Right lobe of liver (tissue), 4 donors: ENCODE results near the gene YWHAB.

Experiments
- POLR2A ChIP-seq: fragments of 450-650 bp; IDR thresholded peaks from one replicate; pipeline ENCODE4 v1.6.1; 2017; ENCODE audit warnings: antibody characterized with exemption, mild to moderate bottlenecking
- TF ChIP-seq, protein P1 (sequence below), 4 donors: fragments of 200-600 bp in 3 of 4; fragments of 450-650 bp in 1 of 4; IDR thresholded peaks; one replicate each; pipeline versions ENCODE4 v1.5.1 to v1.8.0; 2016 to 2022; ENCODE audit warnings: antibody characterized with exemption in 4 of 4, mild to moderate bottlenecking in 2 of 4
- donor health status: DM: no; HTN: no; CAD: no.
- donor health status: DM: no; HTN: no; CAD: no.
- donor health status: DM: no; HTN: yes; CAD: no.

DNA sequence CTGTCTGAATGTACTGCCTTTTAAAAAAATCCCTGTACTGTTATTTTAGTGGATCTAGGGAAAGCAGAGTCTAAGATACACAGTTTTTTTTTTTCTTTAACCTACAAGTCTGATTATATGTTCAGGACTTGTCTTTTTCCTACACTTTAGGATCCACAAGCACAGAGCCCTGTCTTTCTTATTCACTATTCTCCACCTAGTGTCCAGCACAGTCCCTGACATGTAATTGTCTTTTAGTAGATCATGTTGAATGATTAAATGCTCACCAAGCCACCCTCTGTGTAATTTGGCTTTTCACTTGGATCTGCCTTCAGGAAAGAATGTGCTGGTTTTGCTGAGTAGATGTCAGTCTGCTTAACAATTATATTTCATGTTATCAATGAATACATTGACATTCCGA is 35.8 kb upstream of the YWHAB start:
- TF ChIP-seq, protein P1, sequence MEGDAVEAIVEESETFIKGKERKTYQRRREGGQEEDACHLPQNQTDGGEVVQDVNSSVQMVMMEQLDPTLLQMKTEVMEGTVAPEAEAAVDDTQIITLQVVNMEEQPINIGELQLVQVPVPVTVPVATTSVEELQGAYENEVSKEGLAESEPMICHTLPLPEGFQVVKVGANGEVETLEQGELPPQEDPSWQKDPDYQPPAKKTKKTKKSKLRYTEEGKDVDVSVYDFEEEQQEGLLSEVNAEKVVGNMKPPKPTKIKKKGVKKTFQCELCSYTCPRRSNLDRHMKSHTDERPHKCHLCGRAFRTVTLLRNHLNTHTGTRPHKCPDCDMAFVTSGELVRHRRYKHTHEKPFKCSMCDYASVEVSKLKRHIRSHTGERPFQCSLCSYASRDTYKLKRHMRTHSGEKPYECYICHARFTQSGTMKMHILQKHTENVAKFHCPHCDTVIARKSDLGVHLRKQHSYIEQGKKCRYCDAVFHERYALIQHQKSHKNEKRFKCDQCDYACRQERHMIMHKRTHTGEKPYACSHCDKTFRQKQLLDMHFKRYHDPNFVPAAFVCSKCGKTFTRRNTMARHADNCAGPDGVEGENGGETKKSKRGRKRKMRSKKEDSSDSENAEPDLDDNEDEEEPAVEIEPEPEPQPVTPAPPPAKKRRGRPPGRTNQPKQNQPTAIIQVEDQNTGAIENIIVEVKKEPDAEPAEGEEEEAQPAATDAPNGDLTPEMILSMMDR (IDR thresholded peaks at IDR 0.05): no peak
- no peak for TF ChIP-seq POLR2A
